K562 (cell line): ENCODE results near the gene HOXC5. TPM values are rescaled to one million over a fixed set of nuclear protein-coding genes. Genes with fewer than 3 reads are reported as not detected.

ENCODE experiments used
- ATAC-seq: fragments of 200-7000 bp; cut with Tn5 transposase; 3 replicates; pipeline ENCODE4 v1.9.1; 2020; ENCODE audit warnings: moderate library complexity
- BruUV-seq: library from RNA; stranded (reverse); fragments of 400-500 nt; replicated peaks from 2 replicates; lab custom pipeline; 2021; lab: Mats Ljungman, UMichigan
- CTCF ChIA-PET: fragments of 300-600 bp; formaldehyde crosslinking; extraction: SDS; loops from one replicate; lab custom pipeline; 2021; ENCODE audit warnings: low intra/inter-chr PET ratio; lab: Yijun Ruan, JAX
- POLR2A ChIA-PET: fragments of 300-600, 350-650 bp; sonication (Branson Sonifier 250); formaldehyde crosslinking; extraction: SDS; loops from one replicate; lab custom pipeline; 2021; ENCODE audit warnings: antibody characterized with exemption, inconsistent platforms; lab: Yijun Ruan, JAX
- DNase-seq, 4 experiments: peaks; one replicate each; pipeline versions ENCODE4 v3.0.0 to v3.0.0-alpha.2; 2011 to 2018; ENCODE audit warnings: low spot score in 3 of 4, mixed read lengths in 3 of 4; ENCODE audit errors: extremely low read depth in 1 of 4
- FAIRE-seq: peaks from 2 replicates; lab custom pipeline; 2011; peaks lifted over from hg19 to GRCh38; lab: Jason Lieb, UNC
- H2AFZ ChIP-seq: 2 replicates; pipeline ENCODE4 v1.6.0; 2011; ENCODE audit warnings: low read depth, low read length, control low read depth, inconsistent platforms
- H3K27ac ChIP-seq: fragments of 200-600 bp; 3 replicates; pipeline ENCODE4 v1.8.0; 2011; ENCODE audit warnings: low read depth, mild to moderate bottlenecking, control low read depth, inconsistent platforms, low read length, moderate library complexity, mixed read lengths; ENCODE audit errors: extremely low read depth
- H3K27me3 ChIP-seq, 2 experiments: fragments of 300-600 bp in 1 of 2; 2 replicates in 1 of 2; 3 replicates in 1 of 2; pipeline versions ENCODE4 v1.6.0 to v1.8.0; 2011; ENCODE audit warnings: inconsistent platforms in 2 of 2, low read length in 2 of 2, mild to moderate bottlenecking in 1 of 2, mixed read lengths in 1 of 2, moderate library complexity in 1 of 2; ENCODE audit not compliant: control insufficient read depth in 2 of 2, insufficient read depth in 2 of 2
- H3K36me3 ChIP-seq: fragments of 300-600 bp; 3 replicates; pipeline ENCODE4 v1.8.0; 2011; ENCODE audit warnings: mild to moderate bottlenecking, low read length, inconsistent platforms; ENCODE audit not compliant: control insufficient read depth, insufficient read depth
- H3K4me1 ChIP-seq, 2 experiments: fragments of 200-600 bp in 1 of 2; replicated peaks in 1 of 2; 2 replicates in 1 of 2; 3 replicates in 1 of 2; pipeline versions ENCODE4 v1.5.1 to v1.8.0; 2011; ENCODE audit warnings: inconsistent platforms in 2 of 2, low read length in 2 of 2, mild to moderate bottlenecking in 1 of 2, mixed read lengths in 1 of 2, moderate library complexity in 1 of 2; ENCODE audit not compliant: control insufficient read depth in 2 of 2, insufficient read depth in 2 of 2
- H3K4me2 ChIP-seq: 2 replicates; pipeline ENCODE4 v1.6.1; 2011; ENCODE audit warnings: low read length, control low read depth, inconsistent platforms, mixed read lengths; ENCODE audit not compliant: insufficient read depth
- H3K4me3 ChIP-seq: fragments of 200-600 bp; sonication (generic), shearing (Covaris generic); 2 replicates; pipeline ENCODE4 v1.5.1; 2016; ENCODE audit warnings: control low read depth, inconsistent platforms
- H3K79me2 ChIP-seq: fragments of 200-600 bp; 3 replicates; pipeline ENCODE4 v1.8.0; 2011; ENCODE audit warnings: low read length, inconsistent platforms; ENCODE audit not compliant: control insufficient read depth, insufficient read depth
- H3K9ac ChIP-seq, 2 experiments: 2 replicates each; pipeline versions ENCODE4 v1.6.0 to v1.6.1; 2011; ENCODE audit warnings: low read depth in 2 of 2, low read length in 2 of 2, control low read depth in 1 of 2, inconsistent platforms in 1 of 2, mild to moderate bottlenecking in 1 of 2, mixed read lengths in 1 of 2; ENCODE audit not compliant: insufficient read depth in 1 of 2
- H3K9me1 ChIP-seq: one replicate; pipeline ENCODE4 v1.6.0; 2011; ENCODE audit warnings: inconsistent platforms, mild to moderate bottlenecking, low read length, moderate library complexity; ENCODE audit not compliant: control insufficient read depth, insufficient read depth
- H3K9me3 ChIP-seq: replicated peaks from 2 replicates; pipeline ENCODE4 v1.5.1; 2011; ENCODE audit warnings: low read depth, low read length, inconsistent platforms; ENCODE audit not compliant: control insufficient read depth, insufficient read depth
- H4K20me1 ChIP-seq: replicated peaks from 2 replicates; pipeline ENCODE4 v1.6.1; 2011; ENCODE audit warnings: low read length, inconsistent platforms, mixed read lengths; ENCODE audit not compliant: control insufficient read depth, insufficient read depth
- ATF3 ChIP-seq, 2 experiments: fragments of 450-650 bp in 1 of 2; sonication (generic) in 1 of 2; formaldehyde crosslinking in 1 of 2; IDR thresholded peaks in 1 of 2; conservative IDR thresholded peaks in 1 of 2; 2 replicates each; pipeline versions ENCODE4 v1.6.1 to v1.8.1; 2016 to 2023; ENCODE audit warnings: mild to moderate bottlenecking in 2 of 2, moderate library complexity in 2 of 2, inconsistent platforms in 1 of 2, missing genetic modification reagents in 1 of 2
- ZNF561 ChIP-seq: fragments of 450-650 bp; formaldehyde crosslinking; conservative IDR thresholded peaks from 2 replicates; pipeline ENCODE4 v1.4.0; 2020; ENCODE audit warnings: mild to moderate bottlenecking, moderate library complexity
- ZNF609 ChIP-seq: sonication (generic); formaldehyde crosslinking; IDR thresholded peaks from 2 replicates; pipeline ENCODE4 v1.8.1; 2023; ENCODE audit warnings: missing genetic modification reagents, mild to moderate bottlenecking, borderline replicate concordance
- ZNF699 ChIP-seq: fragments of 250-450 bp; sonication (Bioruptor Pico); IDR thresholded peaks from 2 replicates; pipeline ENCODE4 v1.8.0; 2021; ENCODE audit warnings: mild to moderate bottlenecking, moderate library complexity; ENCODE audit not compliant: insufficient replicate concordance
- WGBS: fragments of 100-300 bp; shearing (Covaris generic); methylation state at CpG from one replicate; pipeline ENCODE4 v1.1.6; 2016; ENCODE audit warnings: low coverage, mixed read lengths; ENCODE audit not compliant: insufficient coverage; ENCODE audit errors: missing lambda C conversion rate; 5-methylcytosine and 5-hydroxymethylcytosine counted together
- in situ Hi-C: fragments of 300-500 bp; cut with MboI; formaldehyde crosslinking; loops from 4 replicates; pipeline ENCODE4 v1.15.0; 2018; ENCODE audit warnings: inconsistent platforms, mixed read lengths
- intact Hi-C: fragments of 100-400 bp; cut with micrococcal nuclease; formaldehyde crosslinking; loops from 2 replicates; pipeline ENCODE4 v1.14.2; 2022
- polyA plus RNA-seq, 8 experiments: library from polyadenylated mRNA; depleted of rRNA in 4 of 8; stranded (reverse) in 5 of 8; unstranded in 3 of 8; fragments of >200 nt; fragmentation: Nextera tagmentation in 2 of 8; fragmentation: Illumina TruSeq in 1 of 8; extraction: Ambion mirVana in 2 of 8; extraction: Trizol in 1 of 8; gene quantifications; 2 replicates each; pipeline versions ENCODE4 v1.2.1 to v1.2.3, GENCODE V29; 2011 to 2014; ENCODE audit warnings: inconsistent platforms in 1 of 8, missing spikeins in 1 of 8
- total RNA-seq, 7 experiments: library from RNA; depleted of rRNA in 6 of 7; stranded (reverse); fragments of >200 nt in 6 of 7; fragmentation: Illumina TruSeq in 2 of 7; extraction: Trizol in 2 of 7; gene quantifications; 2 replicates each; pipeline versions ENCODE4 v1.2.1 to v1.2.3, GENCODE V29; 2011 to 2021; ENCODE audit warnings: low replicate concordance in 1 of 7

HOXC5 gene
- total and polyA plus RNA-seq, 9 of the 15 experiments (the other 6 are each of a cell fraction or from before 2014, with no cell fraction given), result 0.10 to 0.44 (median 0.18) TPM; not detected in 4

GRCh38 chr12:54052438-54053002, 19.7 kb downstream of the HOXC5 start (continued):
- no peak for TF ChIP-seq ZNF609 (CRISPR knock-in tag)

- no peak overlapping the region for H3K27ac ChIP-seq
- ATAC-seq (peak; percentile 46), DNase-seq (no peak), FAIRE-seq (no peak)
- 0 out of 2 replicates have a peak, but pooled peaks cover 2% of the 10 kb centered on the region for H4K20me1 ChIP-seq
- WGBS, result 15% methylated on average over 18 of the region's 22 CpGs
- in situ Hi-C loops, result no loop called here
- no peaks in the 10 kb centered on the region for H3K36me3 ChIP-seq
- intact Hi-C loops, result no loop called here
- no TSS peak for BruUV-seq
- no peak overlapping the region for H3K4me2 ChIP-seq
- CTCF ChIA-PET, result no interaction called here
- TF ChIP-seq ZNF561 (CRISPR knock-in tag) (no peak), ATF3 (IDR thresholded peaks at IDR 0.05) (peak; percentile 30; the same call in 1 of the 2 replicates), ATF3 (CRISPR knock-in tag; conservative IDR thresholded peaks at IDR 0.05) (no peak), ZNF699 (CRISPR knock-in tag) (no peak)
- H2AFZ ChIP-seq, result no peak overlapping the region
- H3K27me3 ChIP-seq, result peaks cover 49 to 53% of the 10 kb centered on the region in 2 experiments
- peak overlapping the region in 1 of 2 experiments; percentile 2; a peak in 1 of 4 replicates for H3K9ac ChIP-seq
- no peaks in the 10 kb centered on the region for H3K79me2 ChIP-seq
- POLR2A ChIA-PET, result interaction anchor here (0.6 to 0.7 kb wide), 3 partner anchors 8 to 210 kb away, joined by 3 read pairs; no protein-coding TSS in a partner anchor
- H3K4me1 ChIP-seq, result peaks cover 0 to 7% of the 10 kb centered on the region in 2 experiments; a peak in 2 of 5 replicates
- H3K9me1 ChIP-seq, result no peaks in the 10 kb centered on the region
- H3K4me3 ChIP-seq, result no peak overlapping the region
- H3K9me3 ChIP-seq, result no peaks in the 10 kb centered on the region
Observed at GRCh38 chr12:54053003-54053750, 20.3 kb downstream of the HOXC5 start.
